GM18526 (cell line): Measurements from ENCODE around the gene SUPT3H.

Experiments used
- POLR2A ChIP-seq: IDR thresholded peaks from 3 replicates; pipeline ENCODE4 v1.6.1; 2011; ENCODE audit not compliant: insufficient read length; ENCODE audit errors: extremely low read depth

Gene SUPT3H

DNA sequence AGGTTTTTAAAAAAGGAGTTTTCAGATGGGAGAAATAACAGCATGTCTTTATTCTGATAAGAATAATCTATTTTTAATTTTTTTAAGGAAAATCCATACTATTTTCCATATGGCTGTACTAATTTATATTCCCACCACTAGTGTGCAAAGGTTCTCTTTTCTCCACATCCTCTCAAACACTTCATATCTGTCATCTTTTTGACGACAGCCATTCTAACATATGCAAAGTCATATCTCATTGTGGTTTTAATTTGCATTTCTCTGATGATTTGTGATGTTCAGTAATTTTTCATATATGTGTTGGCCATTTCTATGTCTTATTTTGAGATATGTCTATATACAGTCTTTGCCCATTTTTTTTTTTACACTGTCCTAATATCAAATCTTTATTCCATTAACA lies 330.2 kb downstream of the SUPT3H start:
- TF ChIP-seq POLR2A: no peak

DNA sequence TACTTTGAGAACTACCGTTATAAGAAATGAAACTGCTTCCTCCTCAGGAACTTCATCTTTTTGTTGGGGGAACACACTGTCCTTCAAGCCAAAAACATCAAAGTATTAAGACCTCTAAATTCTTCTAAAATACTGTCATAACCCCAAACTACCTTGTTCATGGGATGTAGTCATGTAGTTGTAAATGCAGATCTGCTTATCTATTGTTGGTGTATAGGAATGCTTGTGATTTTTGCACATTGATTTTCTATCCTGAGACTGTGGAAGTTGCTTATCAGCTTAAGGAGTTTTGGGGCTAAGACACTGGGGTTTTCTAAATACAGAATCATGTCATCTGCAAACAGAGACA lies 332.5 kb downstream of the SUPT3H start:
- no peak for TF ChIP-seq POLR2A

DNA sequence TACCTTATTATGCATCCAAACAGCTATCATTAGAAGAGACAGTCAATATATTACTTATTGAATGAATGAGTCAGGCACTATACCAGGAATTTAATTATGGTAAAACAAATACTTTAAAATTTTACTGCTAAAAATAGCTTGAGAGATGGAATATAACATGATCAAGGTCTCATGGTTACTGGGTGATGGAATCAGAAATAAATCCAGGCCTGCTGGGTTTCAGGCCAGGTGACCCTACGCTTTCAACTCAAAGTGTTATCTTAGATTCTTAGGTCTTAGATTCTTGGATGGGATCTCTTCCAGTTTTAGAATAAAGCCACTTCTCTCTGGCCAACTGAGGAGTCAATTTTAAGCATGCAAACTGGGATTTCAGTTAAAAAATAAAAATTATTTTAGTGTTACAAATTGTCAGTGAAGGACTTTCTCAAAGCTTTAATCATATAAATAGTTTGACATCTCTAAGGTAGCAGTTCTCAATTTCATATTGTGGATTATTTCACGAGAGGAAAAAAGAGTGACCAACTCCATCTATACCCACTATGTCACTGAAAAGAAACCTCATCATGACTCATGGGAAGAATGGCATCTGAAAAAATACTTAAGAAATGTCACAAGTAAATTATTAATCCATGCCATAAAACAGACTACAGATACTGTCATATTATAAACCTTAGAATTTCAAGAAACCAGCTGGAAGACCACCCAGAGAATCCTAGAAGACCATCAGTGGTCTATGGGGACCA lies 333.1 kb downstream of the SUPT3H start:
- TF ChIP-seq POLR2A: no peak

DNA sequence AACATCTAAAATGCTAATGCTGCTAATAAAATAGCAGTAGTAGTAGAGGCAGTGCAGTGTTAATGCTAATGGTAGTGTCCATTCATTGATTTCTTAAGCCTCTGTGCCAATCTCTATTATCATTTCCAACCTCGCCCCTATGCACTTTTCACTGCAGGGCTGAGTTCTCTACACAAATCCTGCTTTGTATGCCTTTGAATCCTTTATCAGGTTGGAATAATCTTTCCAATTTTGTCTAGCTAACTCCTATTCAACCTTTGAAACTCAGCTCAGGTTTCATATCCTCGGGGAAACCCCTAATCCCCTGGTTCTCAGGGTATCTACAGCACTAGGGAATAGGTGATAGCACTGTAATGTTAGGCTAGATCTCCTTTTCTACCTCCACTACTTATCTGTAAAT lies 333.6 kb downstream of the SUPT3H start:
- TF ChIP-seq POLR2A: no peak

DNA sequence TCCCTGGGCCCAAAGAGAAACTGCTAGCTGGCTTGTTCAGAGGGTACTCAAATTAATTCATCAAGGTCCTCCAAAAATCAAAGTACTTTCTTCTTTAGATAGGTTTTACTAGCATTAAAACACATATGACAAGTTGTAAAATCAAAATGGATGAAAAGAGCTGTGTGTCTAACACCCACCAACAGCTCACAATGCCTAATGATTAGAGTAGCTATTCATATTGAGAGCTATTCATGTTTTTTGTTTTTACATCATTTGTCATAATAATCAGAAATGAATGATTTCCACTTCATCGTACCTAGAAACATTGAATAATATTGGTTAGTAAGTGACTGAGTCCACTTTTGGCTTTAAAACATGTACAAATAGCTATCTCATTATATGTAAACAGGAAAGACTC lies 339.5 kb downstream of the SUPT3H start:
- no peak for TF ChIP-seq POLR2A

DNA sequence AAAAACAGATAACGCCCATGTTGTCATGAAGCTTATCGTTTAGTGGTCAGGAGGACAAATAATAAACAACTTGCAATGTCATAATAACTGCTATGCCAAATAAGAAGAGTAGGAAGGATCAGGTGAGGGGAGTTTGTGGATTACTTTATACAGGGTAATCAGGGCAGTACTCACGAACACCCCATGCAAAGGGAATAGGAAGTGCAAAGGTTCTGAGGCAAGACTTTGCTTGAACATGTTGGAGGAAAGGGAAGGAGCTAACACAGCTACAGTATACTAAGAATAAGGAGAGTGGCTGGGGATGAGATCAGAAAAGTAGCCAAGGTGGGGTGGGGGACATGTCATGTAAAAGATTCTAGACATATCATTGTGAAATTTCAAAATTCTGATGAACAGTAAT lies 341.6 kb downstream of the SUPT3H start:
- TF ChIP-seq POLR2A: no peak

DNA sequence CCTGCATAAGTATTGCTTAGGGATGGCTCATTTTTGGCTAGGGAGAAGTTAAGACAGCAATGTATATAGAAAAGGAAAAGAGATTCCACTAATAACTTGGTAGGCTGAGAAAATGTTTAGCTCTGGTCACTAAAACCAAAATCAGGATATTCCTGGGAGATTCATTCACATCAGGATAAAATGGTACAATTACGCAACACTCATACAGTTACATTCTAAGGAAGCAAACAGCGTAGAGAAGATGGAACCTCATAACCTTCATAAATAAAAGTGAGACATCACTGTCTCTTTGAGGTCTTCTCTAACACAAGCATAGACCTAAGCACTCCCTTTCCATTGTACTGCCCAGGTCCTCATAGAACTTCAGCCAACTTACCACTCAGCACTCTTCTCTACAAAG lies 345.3 kb downstream of the SUPT3H start:
- no peak for TF ChIP-seq POLR2A

DNA sequence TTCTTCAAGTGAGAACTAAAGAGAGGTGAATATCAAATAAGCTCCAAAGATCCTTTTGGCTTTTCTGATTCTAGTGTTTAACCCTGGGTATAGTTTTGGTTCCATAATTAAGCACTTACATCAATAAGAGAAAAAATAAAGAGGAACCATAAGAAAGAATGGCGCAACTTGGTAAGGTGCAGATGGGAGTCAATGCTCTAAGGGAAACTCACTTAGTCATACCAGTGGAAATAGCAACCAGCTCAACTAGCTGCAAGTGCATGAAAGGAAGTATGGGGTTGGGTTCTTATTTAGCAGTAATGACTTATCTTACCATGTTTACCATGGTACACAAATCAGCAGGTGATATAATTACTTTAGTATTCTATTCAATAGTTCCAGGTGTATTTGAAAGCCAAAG lies 346.1 kb downstream of the SUPT3H start:
- no peak for TF ChIP-seq POLR2A

DNA sequence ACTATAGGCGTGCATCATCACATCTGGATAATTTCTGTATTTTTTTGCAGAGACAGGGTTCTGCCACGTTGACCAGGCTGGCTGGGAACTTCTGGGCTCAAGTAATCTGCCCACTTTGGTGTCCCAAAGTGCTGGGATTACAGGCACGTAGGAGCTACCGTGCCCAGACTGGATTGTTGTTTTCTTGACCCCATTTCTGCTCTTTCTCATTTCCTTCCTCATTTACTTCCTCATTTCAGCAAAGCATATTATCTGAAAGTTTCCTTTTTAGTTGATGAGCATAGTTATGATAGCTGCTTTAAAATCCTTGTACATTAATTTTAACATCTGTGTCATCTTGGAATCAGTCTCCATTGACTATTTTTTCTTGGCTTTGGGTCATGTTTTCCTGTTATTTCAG lies 350.6 kb downstream of the SUPT3H start:
- TF ChIP-seq POLR2A: no peak

DNA sequence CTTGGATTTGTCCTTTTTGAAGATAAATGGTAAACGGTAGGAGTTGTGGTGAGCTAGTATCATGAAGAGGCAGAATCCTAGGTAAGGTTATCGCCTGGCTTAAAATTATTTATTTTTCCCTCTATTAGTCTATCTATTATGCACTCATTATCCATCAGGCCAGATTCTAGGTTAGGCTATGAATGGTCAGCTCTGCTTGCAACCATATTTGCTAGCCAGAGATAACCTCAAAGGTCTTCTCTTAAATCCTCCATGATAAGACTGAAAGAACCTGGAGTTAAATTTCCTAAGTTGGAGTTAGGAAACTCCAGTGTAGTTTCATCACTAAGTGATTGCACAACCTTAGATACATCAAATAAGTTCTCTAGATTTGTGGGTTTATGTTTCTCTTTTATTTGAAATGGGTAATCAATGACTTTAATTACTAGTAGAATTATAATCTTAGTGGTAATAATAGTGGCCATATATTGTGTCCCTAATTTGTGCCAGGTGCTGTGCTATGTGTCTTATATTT lies 351.7 kb downstream of the SUPT3H start:
- TF ChIP-seq POLR2A: no peak

DNA sequence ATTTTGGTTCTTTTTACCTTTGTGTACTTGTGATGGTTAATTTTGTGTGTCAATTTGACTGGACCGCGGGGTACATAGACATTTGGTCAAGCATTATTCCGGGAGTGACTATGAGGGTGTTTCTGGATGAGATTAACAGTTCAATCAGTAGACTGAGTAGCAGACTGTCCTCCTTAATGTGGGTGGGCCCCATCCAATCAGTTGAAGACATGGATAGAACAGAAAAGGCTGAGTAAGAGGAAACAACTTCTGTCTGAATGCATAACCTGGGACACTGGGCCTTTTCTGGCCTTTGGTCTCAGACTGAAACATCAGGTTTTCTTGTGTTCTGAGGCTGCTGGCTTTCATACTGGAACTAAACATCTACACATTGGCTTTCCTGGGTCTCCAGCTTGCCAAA lies 353.1 kb downstream of the SUPT3H start:
- TF ChIP-seq POLR2A: no peak

DNA sequence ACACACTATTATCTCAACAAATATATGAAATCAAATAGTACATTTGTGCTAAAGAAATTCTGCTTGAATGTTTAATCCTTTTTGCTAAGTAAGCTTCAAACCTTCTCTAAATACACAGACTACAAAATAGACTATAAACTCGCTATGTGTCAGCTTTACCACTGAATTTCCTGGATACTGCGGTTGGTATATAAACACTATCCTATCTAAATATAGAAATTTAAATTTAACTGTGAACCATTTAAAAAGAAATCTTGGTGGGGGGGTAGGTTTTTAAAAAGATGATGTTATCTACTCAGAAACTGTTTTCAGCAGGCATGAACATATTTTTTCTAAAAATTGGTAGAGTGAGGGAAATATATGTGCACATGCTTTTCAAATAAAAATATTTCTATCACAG lies 356.1 kb downstream of the SUPT3H start:
- TF ChIP-seq POLR2A: no peak

DNA sequence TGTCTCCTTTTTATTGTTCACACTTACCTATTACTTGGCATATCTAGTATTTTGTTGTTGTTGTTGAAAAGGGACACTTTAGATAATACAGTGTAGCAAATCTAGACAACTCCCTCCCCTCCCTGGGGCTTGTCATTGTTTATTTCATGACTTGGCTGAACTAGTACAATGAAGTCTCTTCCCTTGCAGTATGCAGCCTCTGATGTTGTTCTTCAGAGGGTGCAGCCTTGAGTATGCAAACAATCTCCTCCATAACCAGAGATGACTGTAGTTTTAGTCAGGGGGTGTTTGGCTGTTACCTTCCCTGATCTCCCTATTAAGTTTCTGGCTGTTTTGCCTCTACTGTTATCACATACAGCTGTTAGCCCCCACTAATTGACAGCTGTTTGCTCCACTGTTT lies 365.0 kb downstream of the SUPT3H start:
- no peak for TF ChIP-seq POLR2A

DNA sequence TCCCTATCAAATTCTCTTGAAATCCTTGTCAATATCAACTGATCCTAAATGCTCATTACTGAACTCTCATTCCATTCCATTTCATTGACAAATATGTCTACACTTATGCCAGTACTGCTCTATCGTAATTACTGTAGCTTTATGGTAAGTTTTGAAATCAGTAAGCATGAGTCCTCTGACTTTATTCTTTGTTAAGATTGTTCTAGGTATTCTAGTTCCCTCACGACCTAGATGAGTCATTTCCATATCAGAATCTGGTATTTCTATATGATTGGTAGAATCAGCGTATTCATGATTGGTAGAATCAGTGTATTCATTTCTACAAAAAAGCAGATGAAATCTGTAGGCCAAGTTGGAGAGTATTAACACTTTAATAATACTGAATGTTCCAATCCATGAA lies 368.2 kb downstream of the SUPT3H start:
- no peak for TF ChIP-seq POLR2A

DNA sequence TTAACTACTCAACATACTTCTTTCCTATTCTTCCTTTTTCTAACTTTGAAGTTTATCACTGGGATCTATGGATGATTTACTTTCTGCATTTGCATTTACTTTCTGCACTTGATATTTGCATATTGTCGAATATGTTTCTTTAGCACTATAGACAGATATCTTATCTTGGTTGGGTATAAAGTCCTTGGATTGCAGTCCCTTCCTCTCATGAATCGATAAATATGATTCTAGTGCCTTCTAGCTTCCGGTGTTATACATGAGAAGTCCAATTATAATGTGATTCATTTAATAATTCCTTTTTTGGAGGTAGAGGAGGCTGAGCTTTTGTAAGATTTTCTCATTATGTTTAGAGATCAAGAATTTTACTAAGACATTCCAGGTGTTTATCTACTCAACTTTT lies 370.8 kb downstream of the SUPT3H start:
- no peak for TF ChIP-seq POLR2A

DNA sequence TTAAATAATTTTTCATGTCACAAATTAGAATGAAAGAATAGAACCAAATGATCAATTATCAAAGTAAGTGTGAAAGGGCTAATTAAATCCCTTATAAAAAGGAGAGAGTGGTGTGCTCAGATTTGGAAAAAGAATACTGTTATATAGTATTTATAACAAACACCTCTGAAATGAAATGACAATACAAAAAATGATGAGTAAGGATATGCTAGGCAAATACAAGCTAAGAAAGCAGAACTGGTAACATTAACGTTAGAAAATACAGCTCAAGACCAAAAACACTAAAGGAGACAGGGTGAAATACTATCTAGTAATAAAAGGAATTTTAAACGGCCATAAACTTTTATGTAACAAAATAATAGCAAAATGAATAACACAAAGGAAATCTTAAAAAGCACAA lies 373.8 kb downstream of the SUPT3H start:
- no peak for TF ChIP-seq POLR2A

DNA sequence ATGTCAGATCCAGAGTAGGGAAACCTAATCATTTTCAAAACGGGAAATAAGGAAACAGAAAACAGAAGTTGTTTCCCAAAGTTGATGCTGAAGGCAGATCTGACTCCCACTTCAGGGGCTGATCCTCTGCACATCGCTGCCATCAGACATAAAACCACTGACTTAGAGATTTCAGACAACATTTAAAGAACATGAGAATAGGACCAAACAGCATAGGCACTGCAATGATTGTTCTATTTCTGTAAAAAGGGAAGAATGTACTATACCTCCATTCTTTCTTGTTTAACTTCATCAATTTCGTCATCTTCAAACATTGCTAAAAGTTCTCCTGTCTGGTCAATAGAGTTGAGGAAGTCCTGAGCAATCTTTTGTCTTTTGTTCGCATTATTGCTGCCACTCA lies 374.3 kb downstream of the SUPT3H start:
- TF ChIP-seq POLR2A: no peak

DNA sequence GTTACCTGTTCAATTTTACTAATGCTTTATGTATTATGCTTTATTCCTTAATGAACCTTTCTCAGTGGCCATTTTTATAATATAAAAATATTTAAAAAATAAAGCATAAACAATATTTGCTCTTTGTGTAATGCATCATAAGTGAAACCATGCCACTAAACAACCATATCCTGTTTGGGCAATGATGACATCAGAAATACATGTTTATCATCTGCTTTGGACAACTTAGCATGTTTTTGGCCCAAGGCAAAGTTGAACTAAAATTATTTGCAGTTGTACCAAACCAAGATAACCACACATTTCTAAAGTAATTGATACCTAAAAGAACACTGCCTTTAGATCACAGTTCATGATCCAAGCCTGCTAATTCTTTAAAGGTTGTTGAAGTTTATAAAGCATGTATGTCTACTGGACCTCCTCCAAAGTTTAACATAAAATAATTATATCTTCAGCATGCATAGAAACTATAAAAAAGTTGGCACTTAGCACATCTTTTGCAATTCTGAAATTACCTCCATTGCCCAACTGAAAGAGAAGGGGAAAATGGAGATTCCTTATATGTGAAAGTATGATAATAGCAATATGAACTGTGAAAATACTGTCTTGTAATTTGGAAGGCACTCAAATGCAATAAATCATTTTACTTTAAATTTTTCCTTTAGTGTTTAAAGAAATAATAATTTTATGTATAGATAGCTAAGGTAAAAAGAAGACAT lies 375.2 kb downstream of the SUPT3H start:
- no peak for TF ChIP-seq POLR2A

DNA sequence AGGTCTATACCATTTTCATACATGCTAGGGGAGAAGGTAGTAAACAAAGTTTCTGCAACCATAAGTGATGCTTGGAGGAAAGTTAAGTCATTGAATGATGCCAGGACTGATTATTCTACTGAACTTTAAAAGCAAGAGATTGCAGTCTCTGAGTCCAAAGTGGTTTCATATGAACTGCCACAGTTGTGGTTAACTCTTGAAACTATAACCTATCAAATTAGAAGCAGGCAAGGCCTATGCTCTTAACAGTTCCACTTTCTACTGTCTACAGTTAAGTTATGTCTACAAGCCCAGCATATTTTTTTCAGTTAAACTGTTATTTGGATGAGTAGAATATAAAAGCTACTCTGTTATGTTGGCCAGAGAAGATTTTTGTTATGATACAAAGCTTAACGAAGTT lies 376.1 kb downstream of the SUPT3H start:
- no peak for TF ChIP-seq POLR2A
